Vein endothelial cell (primary cell): Measurements from ENCODE around the gene FMNL1. TPM values are rescaled to one million over a fixed set of nuclear protein-coding genes. Genes with fewer than 3 reads are reported as not detected.

Experiments used
- total RNA-seq: library from RNA; depleted of rRNA; stranded (reverse); fragments of >200 nt; gene quantifications from 2 replicates; pipeline ENCODE4 v1.2.3, GENCODE V29; 2012

Gene FMNL1, protein sequence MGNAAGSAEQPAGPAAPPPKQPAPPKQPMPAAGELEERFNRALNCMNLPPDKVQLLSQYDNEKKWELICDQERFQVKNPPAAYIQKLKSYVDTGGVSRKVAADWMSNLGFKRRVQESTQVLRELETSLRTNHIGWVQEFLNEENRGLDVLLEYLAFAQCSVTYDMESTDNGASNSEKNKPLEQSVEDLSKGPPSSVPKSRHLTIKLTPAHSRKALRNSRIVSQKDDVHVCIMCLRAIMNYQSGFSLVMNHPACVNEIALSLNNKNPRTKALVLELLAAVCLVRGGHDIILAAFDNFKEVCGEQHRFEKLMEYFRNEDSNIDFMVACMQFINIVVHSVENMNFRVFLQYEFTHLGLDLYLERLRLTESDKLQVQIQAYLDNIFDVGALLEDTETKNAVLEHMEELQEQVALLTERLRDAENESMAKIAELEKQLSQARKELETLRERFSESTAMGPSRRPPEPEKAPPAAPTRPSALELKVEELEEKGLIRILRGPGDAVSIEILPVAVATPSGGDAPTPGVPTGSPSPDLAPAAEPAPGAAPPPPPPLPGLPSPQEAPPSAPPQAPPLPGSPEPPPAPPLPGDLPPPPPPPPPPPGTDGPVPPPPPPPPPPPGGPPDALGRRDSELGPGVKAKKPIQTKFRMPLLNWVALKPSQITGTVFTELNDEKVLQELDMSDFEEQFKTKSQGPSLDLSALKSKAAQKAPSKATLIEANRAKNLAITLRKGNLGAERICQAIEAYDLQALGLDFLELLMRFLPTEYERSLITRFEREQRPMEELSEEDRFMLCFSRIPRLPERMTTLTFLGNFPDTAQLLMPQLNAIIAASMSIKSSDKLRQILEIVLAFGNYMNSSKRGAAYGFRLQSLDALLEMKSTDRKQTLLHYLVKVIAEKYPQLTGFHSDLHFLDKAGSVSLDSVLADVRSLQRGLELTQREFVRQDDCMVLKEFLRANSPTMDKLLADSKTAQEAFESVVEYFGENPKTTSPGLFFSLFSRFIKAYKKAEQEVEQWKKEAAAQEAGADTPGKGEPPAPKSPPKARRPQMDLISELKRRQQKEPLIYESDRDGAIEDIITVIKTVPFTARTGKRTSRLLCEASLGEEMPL
- total RNA-seq: 3.0 and 3.3 TPM in 2 replicates

DNA sequence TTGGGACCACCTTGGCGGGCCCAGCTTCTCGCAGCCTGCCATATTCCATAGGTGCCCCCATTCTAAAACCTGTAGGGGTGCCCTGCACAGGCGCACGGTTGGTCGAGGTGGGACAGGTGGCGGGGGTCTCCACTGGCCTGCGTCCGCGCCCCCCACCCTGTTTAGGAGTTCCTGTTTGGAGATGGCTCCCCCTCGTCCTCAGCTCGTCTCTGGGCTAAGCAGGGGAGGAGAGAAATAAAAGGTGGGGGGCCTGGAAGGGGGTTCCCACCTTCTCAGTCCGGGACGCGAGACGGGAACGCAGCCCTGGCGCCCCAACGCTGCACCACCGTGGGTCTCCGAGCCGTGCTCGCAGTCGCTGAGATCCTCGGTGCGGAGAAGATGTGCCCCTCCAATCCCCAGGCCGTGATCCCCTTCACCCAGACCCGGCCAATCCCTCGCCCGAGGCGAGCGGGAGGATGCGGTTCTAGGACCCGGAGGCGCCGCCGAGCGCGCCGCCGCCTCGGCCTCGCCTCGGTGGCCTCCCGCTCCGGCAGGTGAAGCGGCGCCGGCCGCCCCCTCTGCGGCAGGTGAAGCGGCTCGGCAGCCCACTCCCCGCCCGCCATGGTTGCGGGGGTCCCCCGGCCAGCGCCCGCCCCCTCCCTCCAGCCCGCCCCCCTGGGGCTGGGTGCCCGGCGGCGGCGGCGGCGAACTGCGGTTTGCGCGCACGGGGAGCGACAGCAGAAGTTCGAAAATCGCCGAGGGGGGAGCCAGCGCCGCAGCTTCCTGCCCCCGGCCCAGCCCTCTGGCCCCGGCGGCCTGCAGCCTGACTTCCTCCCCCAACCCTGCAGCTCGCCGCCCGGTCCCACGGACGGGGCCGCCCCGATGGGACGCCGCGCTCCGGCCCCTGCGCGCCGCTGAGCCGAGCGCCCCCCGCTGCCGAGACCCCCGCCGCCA, at the start of gene FMNL1:
Gene FMNL1, plus strand, starts transcription at position 805 of the 933 bp plus-strand sequence. CDS start 240 bp downstream, outside the sequence.

DNA sequence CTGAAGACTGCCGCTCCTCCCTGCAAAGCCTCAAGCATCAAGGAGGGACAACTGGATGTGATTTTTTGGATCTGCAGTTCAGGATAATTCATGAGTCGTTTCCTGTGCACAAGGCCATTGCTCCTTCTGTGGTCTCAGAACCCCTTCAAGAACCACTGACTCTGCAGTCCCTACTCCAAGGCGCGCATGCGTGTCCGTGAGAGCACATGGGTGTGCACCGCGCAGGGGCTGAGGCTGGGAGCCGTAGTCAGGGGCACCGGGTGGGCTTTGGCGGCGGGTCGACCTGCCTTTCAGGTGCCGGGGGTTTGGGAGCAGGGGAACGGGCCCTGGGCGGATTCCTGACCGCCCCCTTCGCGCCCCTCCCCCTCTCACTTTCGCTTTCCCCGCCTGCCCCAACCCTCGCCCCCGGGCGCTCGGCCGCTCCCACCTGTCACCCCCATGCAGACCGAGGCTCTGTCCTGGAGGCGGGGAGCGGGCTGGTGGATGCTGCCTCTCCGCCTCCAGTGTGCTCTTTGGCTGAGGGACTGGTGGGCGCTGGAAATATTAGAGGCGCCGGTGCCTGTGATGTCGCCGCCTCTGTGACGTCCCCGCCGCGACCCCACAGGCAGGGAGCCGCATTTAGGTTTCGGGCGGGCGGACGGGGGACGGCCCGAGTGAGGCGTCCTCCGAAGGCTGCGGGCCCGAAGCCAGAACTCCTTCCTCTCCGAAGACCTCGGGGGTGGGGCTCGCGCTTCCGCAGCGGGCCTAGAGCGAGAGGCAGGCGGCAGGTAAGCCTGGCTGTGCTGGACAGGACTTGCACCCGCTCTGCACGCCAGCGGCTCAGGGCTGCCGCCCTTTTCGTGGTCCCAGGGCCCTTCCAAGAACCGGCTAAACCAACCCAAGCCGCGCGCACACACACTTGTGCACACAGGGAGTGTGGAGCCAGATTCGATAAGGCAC, 40.2 kb downstream of the FMNL1 start, which contains the start of gene SPATA32:
Gene SPATA32, minus strand, starts transcription at position 518 of the 939 bp plus-strand sequence. Its CDS starts 78 bp downstream, at position 440.

Other genes with a start within 250 kb of the FMNL1 start
- gene DCAKD, start 170.3 kb upstream of the FMNL1 start, total RNA-seq: 22.3 and 51.0 TPM in 2 replicates
- gene NMT1, start 160.6 kb upstream of the FMNL1 start, total RNA-seq: 75.4 and 90.8 TPM in 2 replicates
- gene PLCD3, start 89.4 kb upstream of the FMNL1 start, total RNA-seq: 47.4 and 52.1 TPM in 2 replicates
- gene ACBD4, start 86.2 kb upstream of the FMNL1 start, total RNA-seq: 3.5 and 6.5 TPM in 2 replicates
- gene HEXIM1, start 73.4 kb upstream of the FMNL1 start, total RNA-seq: 8.1 and 8.2 TPM in 2 replicates
- gene HEXIM2, start 60.0 kb upstream of the FMNL1 start, total RNA-seq: 2.8 and 4.2 TPM in 2 replicates
- not detected in 2 replicates for gene SPATA32, start 40.2 kb downstream of the FMNL1 start, total RNA-seq
- 2.3 and 3.2 TPM in 2 replicates for gene MAP3K14, start 95.1 kb downstream of the FMNL1 start, total RNA-seq
- 48.0 and 55.3 TPM in 2 replicates for gene ARHGAP27, start 211.0 kb downstream of the FMNL1 start, total RNA-seq